Suppressor macrophage (primary cell): ENCODE results near the gene STX19.

Experiments used
- DNase-seq, 4 experiments: peaks; one replicate each; pipeline ENCODE4 v3.0.0-alpha.2; 2020 to 2022

Gene STX19

DNA sequence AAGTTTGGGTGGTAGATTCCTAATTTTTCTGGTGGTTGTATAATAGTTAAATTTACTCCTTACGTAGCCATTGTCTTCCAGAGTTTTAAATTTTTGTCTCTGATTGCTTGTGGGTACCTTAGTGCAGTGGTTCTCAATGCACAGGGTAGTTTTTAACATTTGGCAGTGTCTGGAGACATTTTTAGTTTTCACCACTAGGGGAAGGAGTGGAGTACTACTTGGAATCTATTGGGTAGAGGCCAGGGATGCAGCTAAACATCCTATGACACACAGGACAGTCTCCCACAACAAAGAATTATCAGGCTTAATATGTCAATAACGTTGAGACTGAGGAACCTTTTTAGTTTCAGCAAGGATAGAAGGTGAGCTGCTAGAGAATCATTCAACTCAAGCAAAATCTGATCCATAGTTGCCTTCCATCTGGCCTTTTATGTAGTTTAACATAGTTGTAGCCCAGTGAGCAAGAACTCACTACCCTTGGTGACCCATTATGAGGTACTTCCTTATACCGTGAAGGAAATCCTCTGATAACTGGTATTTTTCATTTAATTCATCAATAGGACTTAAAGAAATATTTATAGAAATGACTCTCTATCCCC, 8.6 kb upstream of the STX19 start:
- DNase-seq: peak; percentile 8 to 52 (median 24)

DNA sequence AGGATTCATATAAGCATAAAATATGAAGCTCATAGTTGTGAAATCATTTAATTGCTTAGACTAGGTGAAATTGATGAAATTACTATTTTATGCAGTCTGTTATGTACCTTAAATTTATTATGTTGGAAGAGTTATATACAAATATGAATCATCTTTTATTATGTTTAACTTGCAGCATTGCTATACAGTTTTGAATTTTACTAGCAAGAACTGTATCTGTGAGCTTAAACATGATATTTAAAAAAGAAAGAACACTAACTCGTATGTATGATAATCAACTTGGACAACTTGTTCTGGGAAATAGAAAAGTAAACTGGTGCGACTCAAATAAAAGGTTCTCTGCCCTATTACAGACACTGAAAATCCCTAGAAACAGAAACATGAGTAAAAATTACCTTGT, 1.8 kb downstream of the STX19 start:
- DNase-seq: no peak

DNA sequence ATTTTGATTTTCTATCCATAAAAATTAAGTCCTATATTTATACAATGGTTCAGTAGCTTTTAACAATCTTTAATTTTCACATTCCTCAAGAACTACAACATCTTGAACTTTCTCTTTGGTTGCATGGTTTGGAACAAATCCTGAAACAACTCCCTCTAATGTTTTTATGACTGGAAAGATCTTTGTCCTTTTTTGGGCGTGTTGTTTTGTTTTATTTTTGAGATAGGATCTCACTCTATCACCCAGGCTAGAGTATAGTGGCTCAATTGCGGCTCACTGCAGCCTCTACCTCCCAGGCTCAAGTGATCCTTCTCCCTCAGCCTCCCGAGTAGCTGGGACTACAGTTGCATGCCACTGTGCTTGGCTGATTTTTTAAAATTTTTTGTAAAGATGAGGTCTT, 4.0 kb downstream of the STX19 start:
- DNase-seq: no peak

DNA sequence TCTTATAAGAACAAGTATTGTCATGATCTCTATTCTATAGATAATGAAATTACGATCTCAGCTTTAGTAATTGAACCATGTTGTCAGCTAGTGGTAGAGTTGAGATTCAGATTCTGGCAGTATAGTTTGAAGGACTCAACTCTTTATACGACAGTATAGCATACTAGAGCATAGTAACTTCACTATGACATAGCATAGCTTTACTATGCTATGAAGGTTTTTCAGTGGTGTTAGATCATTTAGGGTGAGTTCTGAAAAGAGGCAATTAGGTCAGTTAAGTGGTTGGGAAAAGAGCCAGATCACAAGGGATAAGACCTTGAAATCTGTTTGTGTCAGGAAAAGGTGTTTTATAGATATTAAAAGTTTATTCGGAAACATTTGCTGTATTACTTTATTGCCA, 8.1 kb downstream of the STX19 start:
- DNase-seq: no peak

DNA sequence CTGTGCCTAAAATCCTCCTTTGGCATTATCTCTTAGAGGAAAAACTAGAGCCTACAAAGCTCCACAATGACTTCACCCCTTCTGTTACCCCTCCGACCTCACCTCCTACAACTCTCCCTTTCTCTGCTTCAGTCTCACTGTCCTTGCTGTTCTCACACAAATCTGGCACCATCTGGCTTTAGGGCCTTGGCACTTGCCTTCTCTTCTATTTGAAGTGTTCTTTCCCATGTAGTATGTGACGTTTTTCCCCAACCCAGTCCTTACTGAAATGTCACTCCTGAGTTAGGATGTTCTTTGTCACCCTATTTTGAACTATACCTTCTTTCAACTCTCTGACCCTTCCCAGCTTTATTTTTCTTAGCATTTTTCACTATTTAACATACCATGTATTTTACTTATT, 8.7 kb downstream of the STX19 start:
- no peak for DNase-seq

DNA sequence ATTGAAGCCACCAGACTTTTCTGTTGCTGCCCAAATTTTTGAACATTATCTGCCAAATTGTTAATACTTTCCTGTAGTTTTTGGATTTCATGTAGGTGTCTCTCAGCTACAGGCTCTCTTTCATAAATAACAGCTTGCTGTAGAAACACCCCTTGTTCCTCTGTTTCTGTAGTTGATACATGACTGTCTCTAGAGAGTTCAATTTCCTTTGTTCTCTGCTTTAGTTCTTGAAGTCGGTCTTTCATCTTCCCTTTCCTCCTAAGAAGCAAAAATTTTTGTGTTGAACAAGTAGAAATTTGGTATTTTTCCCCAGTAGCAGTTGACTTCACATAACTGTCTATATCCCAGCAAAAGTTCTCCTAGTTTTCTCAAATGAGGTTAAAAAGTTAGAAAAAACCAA, 13.4 kb downstream of the STX19 start:
- no peak for DNase-seq

DNA sequence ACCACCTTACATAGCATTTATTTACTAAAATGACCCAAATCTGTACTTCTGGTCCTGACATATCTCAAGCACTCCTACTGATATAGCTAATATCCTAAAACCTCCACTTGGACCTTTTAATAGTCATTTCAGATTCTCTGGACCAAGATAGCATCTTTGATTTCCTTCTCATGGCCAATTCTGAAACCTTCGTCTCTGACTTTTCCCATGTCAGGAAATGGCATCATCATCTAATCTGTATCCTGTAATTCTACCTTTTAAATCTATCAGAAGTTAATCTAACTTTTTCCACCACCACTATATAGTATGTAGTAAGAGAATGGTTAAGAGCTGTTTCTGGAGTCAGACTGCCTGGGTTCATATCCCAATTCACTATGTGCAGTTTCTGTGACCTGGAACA, 16.2 kb downstream of the STX19 start:
- no peak for DNase-seq

DNA sequence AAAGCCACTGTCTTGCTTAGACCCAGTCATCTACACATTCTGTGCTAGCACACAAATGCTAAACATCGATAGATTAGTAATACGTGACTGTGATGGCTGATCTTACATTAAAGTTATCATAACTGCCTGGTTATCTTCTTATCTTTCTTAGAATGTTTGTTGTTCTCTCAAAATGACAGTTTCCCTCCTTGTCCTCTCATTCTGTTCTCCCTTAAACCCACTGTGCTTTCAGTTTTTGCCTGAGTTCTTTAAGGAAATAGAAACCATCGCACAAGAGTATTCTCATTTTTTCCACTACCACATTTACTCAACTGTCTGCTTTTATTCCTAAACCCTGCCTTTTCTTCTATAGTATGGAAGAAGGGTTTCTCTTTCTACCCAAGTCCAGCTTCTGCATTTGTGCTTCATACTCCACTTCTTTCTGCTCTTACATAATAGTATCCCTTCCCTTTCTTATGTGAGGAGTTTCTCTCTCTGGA, 17.1 kb downstream of the STX19 start:
- peak; percentile 20 to 75 (median 47) for DNase-seq

DNA sequence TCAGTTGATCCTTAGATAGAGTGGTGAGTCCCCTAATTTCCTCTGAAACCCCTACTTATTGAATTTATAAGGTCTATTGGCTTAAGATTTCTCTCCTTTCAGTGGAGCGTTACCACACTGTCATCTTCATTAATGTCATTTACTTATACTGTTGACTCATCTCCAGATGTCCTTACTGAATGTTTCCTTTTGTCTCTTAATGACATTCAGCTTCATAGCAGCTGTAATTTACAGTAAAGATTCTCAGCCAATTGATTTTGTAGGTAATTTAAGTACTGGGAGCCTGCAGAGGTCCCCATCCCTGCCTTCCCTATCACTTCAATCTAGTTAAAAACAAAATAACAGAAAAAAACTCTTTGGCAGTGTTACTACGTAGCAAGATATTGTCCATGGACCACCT, 18.8 kb downstream of the STX19 start:
- DNase-seq: no peak

DNA sequence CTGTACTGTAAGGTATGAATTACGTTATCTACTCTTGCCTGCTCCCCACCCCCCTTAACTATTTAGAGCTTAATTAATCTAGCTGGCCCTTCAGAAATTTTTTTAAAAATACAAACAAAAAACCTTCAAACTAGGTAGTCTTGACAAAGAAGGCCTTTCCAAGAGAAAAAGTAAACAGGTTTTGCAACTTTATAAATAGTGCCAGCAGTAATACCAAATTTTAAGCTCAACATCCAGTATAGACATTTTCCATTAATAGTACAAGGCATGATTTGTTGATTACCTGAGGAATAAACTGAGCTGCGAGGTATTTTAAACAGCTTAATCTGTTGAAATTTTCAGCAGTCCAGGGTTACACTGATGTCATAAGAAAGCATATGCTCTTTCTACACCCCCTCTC, 20.1 kb downstream of the STX19 start:
- DNase-seq: no peak

DNA sequence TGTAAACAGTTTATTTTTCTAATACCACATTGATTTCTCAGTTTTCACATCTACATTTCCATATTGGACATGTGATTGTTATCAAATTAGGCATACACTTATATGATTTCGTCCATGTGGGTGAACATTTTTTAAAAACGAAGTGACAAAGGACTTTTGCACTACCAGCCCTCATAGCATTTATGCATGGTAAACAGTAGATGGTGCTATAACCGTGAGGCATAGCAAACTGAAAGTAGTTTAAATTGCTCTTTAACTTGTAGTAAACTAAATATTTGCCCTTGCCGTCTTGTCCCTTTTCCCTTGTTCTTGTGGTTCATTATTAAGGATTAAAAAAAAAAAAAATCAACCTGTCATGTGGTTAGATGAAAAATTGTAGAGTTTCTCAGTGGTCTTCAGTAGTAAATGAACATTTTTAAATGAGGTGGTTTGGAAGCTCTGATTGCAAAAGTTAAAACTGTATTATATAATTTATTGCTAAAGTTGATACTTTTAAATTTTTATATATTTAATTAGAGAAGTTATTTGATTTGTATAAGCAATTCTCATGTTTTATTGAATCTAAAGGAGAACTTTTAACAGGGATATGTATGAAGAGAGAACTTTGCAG, 24.0 kb downstream of the STX19 start:
- peak; percentile 37 to 80 (median 55) for DNase-seq

DNA sequence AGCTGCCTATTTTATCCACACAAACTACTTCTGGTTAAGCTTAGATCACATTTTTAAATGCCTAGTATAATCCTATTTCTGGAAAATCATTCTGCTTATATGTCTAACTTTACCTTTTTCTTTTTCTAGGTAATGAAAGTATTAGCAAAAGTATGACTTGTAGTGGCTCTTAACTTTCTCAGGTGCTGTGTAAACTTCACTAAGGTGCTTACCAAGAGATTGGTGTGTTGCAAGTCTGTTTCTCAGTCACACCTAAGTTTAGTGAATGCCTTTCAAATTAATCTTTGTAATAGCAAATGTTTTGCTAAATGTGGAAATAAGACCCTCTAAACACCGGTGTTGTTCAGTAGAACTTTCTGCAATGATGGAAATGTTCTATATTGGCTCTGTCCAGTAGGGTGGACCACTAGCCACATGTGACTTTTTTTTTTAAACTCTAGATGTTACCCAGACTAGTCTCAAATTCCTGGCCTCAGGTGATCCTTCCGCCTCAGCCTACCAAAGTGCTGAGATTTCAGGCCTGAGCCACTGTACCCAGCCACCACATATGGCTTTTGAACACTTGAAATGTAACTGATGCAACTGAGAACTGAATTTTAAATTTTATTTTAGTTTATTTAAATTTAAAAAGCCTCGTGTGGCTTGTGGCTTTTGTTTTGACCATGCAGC, 26.4 kb downstream of the STX19 start:
- DNase-seq: no peak

DNA sequence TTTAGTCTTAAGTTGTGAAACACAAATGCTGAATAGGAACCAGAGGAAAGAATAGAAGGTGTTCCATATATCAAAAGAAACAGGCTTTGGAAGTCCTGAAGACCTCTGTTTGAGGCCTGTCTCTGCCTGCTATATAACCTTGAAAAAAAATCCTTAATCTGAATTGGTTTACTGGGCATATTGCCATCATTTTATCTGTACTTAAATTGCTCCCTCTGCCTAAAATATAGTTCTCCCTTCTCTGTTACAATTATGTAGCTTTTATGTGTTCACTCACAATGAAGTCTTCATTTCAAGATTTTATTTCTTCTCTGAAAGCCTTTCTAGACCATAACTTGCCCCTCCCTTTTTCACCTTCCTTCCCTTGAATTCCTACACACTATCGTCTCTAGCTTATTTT, 27.2 kb downstream of the STX19 start:
- no peak for DNase-seq

DNA sequence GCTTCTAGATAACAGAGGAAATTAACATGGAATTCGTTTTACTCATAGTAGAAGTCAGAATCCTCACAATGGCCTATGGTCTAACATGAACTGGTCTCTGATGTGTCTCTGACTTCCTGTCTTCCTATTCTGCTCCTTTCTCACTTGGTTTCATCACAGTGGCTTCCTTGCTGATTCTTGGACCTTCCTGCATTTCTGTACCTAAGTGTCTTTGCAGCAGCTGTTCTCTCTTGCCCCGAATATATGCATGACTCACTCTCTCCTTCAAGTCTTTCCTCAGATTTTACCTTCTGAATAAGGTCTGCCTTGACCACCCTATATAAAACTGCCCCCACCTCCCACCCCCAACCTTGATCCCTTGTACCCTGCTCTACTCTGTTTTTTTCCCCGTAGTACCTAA, 34.3 kb downstream of the STX19 start:
- DNase-seq: no peak

DNA sequence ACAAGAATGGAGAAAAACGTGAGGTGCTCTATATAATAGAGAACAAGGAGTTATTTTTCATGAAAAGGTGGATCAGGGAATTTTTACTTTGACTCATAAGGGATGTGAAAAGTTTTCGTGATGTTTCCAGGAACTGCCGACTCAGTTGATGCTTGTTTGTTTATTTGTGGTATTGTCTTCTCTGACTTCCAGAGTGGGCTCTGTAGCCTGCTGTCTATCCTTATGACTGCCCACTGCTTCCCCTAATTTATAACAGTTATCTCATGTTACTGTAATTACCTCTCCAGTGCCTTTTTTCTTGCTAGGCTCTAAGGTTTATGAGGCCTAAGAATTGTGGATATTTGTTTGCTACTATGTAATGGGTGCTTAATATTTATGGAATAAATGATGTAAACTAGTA, 36.2 kb downstream of the STX19 start:
- no peak for DNase-seq

DNA sequence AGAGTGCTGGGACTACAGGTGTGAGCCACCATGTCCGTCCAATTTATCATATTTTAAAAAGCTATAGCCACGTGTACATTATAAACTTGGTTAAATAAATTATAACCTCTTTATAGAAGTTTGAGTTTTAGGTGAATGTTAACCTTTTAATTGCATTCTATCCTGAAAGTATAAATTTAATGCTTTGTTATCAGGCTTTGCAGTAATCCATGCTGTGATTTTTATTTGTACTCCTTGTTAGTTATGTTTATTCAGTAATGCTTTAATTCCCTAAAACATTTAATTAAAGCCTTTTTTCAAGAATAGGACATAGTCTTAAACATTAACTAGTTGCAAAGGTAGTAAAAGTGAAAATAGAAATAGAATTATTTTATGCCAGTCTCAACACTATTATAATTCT, 36.8 kb downstream of the STX19 start:
- DNase-seq: no peak

DNA sequence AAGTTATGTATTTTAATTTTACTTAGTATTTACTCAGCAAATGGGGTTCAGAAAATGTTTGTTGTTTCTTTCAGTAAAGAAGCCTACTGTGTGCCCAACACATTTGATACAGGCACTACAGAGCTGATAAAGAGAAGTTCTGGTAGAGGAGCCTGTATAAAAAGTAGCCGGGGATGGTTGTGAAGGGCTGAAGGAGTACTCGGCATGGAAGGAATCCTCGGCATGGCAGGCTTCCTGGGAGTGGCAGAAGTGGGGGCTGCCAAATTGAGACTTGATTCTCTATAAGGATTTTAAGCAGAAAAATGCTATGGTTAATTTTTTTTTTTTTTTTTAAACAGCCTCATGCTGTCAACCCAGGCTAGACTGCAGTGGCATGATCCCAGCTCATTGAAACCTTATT, 39.2 kb downstream of the STX19 start:
- no peak for DNase-seq

DNA sequence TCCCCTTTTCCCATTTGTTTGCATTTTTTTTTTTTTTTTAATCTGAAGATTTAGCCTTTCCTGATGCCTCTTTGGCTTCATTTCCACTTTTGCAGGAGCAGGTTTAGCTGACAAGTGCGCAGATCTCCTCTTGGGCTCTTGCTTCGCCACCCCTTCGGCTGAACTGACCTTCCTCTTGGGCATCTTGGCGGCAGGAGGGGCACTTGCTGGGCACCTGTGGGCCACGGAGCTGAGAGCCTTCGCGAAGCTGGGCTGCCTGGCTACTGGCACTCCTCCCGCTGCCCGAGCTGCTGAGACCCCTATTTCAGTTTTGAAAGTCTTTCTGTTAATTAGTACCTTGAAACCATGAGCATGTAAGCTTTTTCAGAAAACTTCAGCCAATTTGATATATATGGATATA, 39.6 kb downstream of the STX19 start:
- no peak for DNase-seq

DNA sequence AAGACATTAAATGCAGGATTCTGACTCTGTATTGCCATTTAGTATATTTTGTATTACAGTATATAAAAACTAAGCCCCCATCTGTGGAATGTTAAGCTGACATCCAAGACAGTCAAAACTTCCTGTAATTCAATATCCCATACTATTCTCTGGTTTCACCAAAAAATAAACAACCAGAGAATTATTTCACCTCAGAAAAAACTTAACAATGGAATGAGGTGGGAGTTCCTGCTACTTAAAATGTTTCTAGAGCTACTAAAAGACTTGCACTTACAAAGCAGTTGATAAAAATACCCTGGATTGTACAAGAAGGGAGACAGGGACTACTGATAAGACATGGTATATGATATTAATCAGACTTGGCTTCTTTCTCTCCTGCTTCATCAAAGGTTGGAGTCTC, 40.1 kb downstream of the STX19 start:
- DNase-seq: no peak

DNA sequence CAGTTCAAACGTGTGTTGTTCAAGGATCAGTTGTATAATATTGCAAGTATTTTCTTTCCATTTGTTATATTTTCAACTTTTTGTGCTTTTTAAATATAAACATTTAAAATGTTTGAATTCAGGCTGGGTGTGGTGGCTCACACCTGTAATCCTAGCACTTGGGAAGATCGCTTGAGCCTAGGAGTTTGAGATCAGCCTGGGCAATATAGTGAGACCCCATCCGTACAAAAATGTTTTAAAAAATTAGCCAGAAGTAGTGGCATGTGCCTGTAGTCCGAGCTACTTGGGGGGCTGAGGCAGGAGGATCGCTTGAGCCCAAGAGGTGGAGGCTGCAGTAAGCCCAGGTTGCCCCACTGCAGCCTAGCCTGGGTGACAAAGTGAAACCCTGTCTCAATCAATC, 43.8 kb downstream of the STX19 start:
- no peak for DNase-seq

DNA sequence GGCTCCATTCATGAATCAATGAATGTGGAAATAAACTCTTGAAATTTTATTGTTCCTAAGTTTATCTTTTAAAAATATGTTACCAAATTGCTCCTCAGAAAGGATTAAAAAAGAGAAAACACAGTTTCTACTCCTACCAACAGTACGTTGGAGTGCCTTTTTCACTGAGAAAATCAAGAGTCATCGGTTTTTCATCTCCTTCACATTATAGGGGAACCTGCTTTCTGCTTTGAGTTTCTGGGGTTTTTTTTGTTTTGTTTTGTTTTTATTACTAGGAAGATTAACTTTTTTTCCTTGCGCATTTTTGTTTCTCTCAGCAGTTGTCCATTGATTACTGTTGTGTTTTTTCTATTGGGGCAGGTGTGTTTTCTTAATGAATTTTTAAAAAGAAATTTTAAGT, 45.0 kb downstream of the STX19 start:
- no peak for DNase-seq

DNA sequence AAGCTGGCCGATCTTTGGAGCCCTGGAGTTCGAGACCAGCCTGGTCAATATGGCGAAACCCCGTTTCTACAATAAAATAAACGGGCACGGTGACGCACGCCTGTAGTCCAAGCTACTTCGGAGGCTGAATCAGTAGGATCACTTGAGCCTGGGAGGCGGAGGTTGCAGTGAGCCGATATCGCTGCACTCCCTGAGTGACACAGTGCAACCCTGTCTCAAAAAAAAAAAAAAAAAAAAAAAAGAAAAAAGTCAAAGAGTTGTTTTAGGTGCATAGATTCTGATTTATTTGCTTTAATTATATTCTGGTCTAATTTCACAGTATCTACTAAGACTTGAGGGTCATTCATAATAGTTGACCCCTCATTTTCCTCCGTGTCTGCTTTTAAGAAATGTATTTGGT, 46.7 kb downstream of the STX19 start:
- DNase-seq: no peak

DNA sequence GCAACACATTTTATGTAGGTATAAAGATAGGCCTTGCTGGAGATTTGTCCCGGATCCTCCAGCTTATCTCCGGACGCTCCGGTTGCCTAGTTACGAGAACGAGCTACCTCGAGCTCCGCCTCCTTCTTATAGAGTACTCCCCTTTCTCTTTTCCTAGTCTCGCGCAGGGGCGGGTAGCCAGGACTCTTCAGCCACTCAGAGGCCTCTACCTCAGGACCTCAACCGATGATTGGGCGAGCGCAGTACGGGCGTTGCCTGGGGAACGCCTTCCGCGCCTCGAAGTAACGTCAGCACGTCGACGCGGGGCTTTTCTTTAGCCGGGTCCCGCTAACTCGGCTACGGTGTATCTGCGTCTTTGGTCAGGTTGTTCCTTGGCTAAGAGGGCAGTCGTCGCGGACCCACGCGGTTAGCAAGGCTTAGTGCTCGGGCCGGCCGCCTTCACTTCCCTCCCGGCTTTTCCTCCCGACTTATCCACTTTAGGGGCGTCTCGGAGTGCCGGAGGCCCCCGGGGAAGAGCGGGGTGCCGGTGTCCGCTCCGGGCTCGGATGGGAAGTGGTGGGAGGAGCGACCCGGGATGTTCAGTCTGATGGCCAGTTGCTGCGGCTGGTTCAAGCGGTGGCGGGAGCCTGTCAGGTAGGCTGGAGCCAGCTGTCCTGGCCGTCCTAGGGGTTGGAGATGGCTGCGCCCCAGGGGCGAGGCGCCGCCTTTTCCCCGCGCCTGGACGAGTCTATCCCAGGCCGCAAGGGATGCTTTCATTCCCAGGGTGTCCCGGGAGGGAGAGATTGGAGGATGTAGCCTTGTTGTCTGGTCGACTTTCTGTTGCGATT, 48.3 kb downstream of the STX19 start, which contains the start of gene ARL13B:
TSS of gene ARL13B (plus strand) at position 306 of the 827 bp plus-strand sequence. CDS start at position 575, 269 bp downstream.
- DNase-seq: peak; percentile 96 to 99 (median 98)
